Ascending aorta (tissue), 2 donors: ENCODE measurements around the gene CYTH1. TPM values are rescaled to one million over a fixed set of nuclear protein-coding genes. Genes with fewer than 3 reads are reported as not detected.

Experiments
- DNase-seq, 2 donors: peaks; one replicate each; pipeline ENCODE4 v3.0.0-alpha.2; 2019; ENCODE audit warnings: low spot score in 2 of 2
- H3K27ac ChIP-seq, 2 donors: fragments of 200-600 bp; sonication (generic); one replicate each; pipeline ENCODE4 v1.5.1; 2016 to 2017; ENCODE audit warnings: mild to moderate bottlenecking in 1 of 2
- H3K27me3 ChIP-seq: fragments of 200-600 bp; sonication (generic); one replicate; pipeline ENCODE4 v1.5.1; 2017
- H3K36me3 ChIP-seq, 2 donors: fragments of 200-600 bp; sonication (generic); one replicate each; pipeline ENCODE4 v1.5.1; 2016
- H3K4me1 ChIP-seq, 2 donors: fragments of 200-600 bp; sonication (generic); one replicate each; pipeline ENCODE4 v1.5.1; 2016 to 2017; ENCODE audit warnings: mild to moderate bottlenecking in 1 of 2
- H3K4me3 ChIP-seq, 2 donors: fragments of 200-600 bp; sonication (generic); one replicate each; pipeline ENCODE4 v1.5.1; 2016 to 2017; ENCODE audit warnings: mild to moderate bottlenecking in 1 of 2
- H3K9me3 ChIP-seq, 2 donors: fragments of 200-600 bp; sonication (generic); one replicate each; pipeline ENCODE4 v1.5.1; 2016
- intact Hi-C: fragments of 100-400 bp; cut with DNase I; formaldehyde crosslinking; loops from one replicate; pipeline ENCODE4 v1.15.1; 2023
- total RNA-seq: library from RNA; depleted of rRNA; stranded (reverse); fragments of >200 nt; gene quantifications from one replicate; pipeline ENCODE4 v1.1.0, GENCODE V29; 2016
- TF ChIP-seq, protein P1 (sequence below), 3 experiments: fragments of 200-600 bp in 2 of 3; fragments of 450-650 bp in 1 of 3; sonication (generic) in 2 of 3; IDR thresholded peaks; one replicate each; pipeline ENCODE4 v1.5.1; 2016 to 2019; ENCODE audit warnings: antibody characterized with exemption in 3 of 3, mild to moderate bottlenecking in 1 of 3, moderate library complexity in 1 of 3

Gene CYTH1
- total RNA-seq, 1 donor from 2014 or later, result 46.5 TPM

GRCh38 chr17:78670850-78671725 is 111.0 kb downstream of the CYTH1 start:
- H3K27ac ChIP-seq, result no peak overlapping the region
- H3K4me1 ChIP-seq, result no peaks in the 10 kb centered on the region
- intact Hi-C loops, result no loop called here
- TF ChIP-seq, protein P1, sequence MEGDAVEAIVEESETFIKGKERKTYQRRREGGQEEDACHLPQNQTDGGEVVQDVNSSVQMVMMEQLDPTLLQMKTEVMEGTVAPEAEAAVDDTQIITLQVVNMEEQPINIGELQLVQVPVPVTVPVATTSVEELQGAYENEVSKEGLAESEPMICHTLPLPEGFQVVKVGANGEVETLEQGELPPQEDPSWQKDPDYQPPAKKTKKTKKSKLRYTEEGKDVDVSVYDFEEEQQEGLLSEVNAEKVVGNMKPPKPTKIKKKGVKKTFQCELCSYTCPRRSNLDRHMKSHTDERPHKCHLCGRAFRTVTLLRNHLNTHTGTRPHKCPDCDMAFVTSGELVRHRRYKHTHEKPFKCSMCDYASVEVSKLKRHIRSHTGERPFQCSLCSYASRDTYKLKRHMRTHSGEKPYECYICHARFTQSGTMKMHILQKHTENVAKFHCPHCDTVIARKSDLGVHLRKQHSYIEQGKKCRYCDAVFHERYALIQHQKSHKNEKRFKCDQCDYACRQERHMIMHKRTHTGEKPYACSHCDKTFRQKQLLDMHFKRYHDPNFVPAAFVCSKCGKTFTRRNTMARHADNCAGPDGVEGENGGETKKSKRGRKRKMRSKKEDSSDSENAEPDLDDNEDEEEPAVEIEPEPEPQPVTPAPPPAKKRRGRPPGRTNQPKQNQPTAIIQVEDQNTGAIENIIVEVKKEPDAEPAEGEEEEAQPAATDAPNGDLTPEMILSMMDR (IDR thresholded peaks at IDR 0.05), result no peak
- no peak for DNase-seq
- no peaks in the 10 kb centered on the region for H3K27me3 ChIP-seq
- no peak overlapping the region for H3K4me3 ChIP-seq
- H3K9me3 ChIP-seq, result no peaks in the 10 kb centered on the region
- peaks cover 15 to 19% of the 10 kb centered on the region in 2 donors for H3K36me3 ChIP-seq

GRCh38 chr17:78669975-78670518 is 112.0 kb downstream of the CYTH1 start:
- H3K27me3 ChIP-seq, result no peaks in the 10 kb centered on the region
- H3K4me1 ChIP-seq, result no peaks in the 10 kb centered on the region
- intact Hi-C loops, result no loop called here
- TF ChIP-seq, protein P1 (IDR thresholded peaks at IDR 0.05), result no peak
- H3K36me3 ChIP-seq, result peaks cover 5 to 8% of the 10 kb centered on the region in 2 donors
- H3K9me3 ChIP-seq, result no peaks in the 10 kb centered on the region
- no peak overlapping the region for H3K4me3 ChIP-seq
- H3K27ac ChIP-seq, result no peak overlapping the region
- no peak for DNase-seq

DNA sequence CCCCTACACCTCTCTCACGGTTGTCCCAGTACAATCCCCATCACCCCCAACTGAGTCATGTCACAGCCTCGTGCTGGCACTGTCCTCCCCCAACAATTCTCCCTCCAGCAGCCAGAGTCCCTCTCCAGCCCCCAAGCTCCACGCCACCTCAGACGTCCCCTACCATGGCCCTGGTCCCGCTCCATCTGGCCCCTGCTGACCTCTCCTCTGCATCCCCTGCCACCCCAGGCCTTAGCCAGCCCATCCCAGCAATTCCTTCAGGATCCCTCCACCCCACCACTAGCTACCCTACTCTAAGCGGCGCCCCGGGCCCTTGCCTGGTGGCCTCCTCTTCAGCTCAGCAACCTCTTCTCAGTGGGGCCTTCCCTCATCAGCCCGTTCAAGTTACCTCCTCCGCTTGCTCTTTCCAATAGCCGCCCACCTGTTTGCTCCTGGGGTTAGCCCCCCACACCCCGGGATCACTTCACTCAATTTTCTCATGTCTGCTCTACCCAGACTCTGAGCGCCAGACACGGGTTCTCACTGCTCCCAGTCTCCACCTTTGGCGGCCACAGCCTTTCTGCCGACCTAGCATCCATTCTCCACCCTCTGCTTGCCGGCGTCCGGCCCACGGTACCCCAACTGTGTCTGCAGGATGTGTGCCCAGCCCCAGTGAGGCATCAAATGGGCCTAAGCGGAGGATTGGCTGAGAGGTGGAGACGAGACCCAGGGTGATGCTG is 112.7 kb downstream of the CYTH1 start:
- Histone ChIP-seq H3K27ac (no peak overlapping the region), H3K9me3 (no peaks in the 10 kb centered on the region), H3K4me1 (no peaks in the 10 kb centered on the region), H3K27me3 (no peaks in the 10 kb centered on the region), H3K4me3 (no peak overlapping the region), H3K36me3 (peaks cover 0 to 2% of the 10 kb centered on the region in 2 donors)
- no peak for DNase-seq
- TF ChIP-seq, protein P1 (IDR thresholded peaks at IDR 0.05), result no peak
- intact Hi-C loops, result no loop called here

DNA sequence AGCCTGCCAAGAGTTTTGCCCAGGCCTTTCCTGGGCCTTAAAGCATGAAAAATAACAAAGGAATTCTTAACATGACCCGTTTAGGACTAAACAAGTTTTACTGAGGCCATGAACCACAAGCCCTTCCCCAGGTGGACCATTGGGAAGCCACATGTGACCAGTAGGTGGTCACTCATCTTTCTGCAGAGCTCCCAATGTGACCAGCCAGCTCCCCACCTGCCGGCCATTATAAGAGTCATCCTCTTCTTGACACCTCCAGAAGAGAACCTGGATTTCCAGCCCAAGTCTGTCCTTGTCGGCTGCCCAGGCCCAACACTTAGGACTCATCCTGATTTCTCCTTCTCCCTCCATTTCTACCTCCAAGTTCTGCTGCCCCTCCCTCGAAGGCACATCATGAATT is 113.2 kb downstream of the CYTH1 start:
- Histone ChIP-seq H3K9me3 (no peaks in the 10 kb centered on the region), H3K27ac (no peak overlapping the region), H3K27me3 (no peaks in the 10 kb centered on the region), H3K4me3 (no peak overlapping the region), H3K4me1 (no peaks in the 10 kb centered on the region), H3K36me3 (no peaks in the 10 kb centered on the region)
- TF ChIP-seq, protein P1 (IDR thresholded peaks at IDR 0.05), result no peak
- intact Hi-C loops, result no loop called here
- no peak for DNase-seq

DNA sequence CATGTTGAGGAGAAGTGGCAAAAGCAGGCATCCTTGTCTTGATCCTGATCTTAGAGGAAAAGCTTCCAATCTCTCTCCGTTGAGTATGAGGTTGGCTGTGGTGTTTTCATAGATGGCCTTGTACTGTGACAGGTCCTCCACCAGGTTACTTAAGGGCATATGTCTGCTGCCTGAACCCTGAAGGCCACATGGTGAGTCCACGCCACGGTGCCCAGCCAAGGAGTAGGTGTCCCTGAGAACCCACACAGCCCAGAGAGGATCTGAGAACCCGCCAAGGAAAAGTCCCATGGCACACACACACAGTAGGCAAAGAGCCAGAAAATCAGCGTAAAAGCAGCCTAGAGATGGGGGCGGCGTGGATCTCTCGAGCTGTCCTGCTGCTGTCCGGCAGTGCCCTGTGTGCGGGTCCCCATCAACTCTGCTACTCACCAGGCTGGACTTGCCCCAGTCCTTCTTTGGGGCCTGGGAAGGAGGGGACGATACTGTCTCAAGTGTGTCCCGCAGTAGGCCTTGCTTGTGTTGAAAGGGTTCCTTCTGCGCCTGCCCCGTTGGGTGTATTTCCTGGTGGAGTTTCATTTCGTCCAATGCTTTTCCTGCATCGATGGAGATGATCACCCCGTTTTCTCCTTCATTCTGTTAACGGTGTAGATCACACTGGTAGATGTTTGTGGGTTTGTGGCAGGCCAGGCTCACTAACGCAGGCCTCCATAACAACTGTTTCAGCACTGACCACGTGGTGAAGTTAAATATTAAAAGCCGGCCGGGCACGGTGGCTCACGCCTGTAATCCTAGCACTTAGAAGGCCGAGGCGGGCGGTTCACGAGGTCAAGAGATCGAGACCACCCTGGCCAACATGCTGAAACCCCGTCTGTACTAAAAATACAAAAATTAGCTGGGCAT is 114.1 kb downstream of the CYTH1 start:
- no peaks in the 10 kb centered on the region for H3K27me3 ChIP-seq
- no peak overlapping the region for H3K27ac ChIP-seq
- H3K4me1 ChIP-seq, result no peaks in the 10 kb centered on the region
- intact Hi-C loops, result no loop called here
- no peak overlapping the region for H3K4me3 ChIP-seq
- no peaks in the 10 kb centered on the region for H3K36me3 ChIP-seq
- DNase-seq, result no peak
- TF ChIP-seq, protein P1 (IDR thresholded peaks at IDR 0.05), result no peak
- no peaks in the 10 kb centered on the region for H3K9me3 ChIP-seq
